GM19468 (cell line): ENCODE data around the gene ANAPC5.
"Not testable (repeated sequence)": the region's sequence is repeated elsewhere in the genome, so short reads cannot be mapped to it uniquely, and the experiment has no call there.

Experiments used
- ATAC-seq: cut with Tn5 transposase; IDR thresholded peaks from one replicate; pipeline ENCODE4 v1.9.1; 2021; ENCODE audit warnings: mild to moderate bottlenecking, moderate library complexity, moderate number of reproducible peaks; ENCODE audit not compliant: unreplicated experiment; ENCODE audit errors: extremely low read depth

Gene ANAPC5

DNA sequence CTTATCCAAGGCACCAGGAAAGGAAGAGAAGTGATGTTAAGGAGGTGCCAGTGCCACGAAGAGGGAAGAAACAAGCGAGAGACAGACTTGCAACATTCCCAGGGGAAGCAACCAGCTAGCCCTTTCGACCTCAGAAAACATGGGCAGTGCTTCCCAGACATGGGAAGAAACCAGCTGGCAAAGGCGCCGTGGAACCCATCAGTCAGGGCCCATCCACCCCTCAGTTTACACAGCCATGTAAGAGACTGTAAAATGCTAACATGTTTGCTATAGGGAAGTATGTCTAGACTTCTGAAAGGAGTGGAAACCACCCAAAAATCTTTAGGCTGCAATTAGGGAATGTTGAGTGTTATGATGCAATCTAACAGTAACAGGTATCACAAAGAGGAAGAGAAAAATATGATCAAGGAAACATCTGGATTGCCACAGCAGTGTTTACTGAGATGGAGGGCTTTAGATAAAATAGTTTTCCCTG, 26.3 kb downstream of the ANAPC5 start:
- no peak for ATAC-seq

GRCh38 chr12:121323908-121324307, 28.3 kb downstream of the ANAPC5 start:
- no peak for ATAC-seq

- no peak for ATAC-seq
These were observed 34.1 kb downstream of the ANAPC5 start for GRCh38 chr12:121318121-121318520.

- no peak for ATAC-seq
These were observed 37.8 kb downstream of the ANAPC5 start for GRCh38 chr12:121314431-121314830.

DNA sequence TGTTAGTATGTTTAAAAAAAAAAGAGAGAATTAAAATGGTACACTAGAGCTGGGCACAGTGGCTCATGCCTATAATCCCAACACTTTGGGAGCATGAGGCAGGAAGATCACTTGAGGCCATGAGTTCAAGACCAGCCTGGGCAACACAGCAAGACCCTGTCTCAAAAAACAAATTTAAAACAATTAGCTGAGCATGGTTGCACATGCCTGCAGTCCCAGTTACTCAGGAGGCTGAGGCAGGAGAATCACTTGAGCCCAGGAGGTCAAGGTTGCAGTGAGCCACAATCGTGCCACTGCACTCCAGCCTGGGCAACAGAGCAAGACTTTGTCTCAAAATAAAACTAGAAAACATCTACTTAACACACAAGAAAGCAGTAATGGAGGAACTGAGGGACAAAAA, 42.0 kb downstream of the ANAPC5 start:
- not testable (repeated sequence) for ATAC-seq

GRCh38 chr12:121307397-121307796, 44.8 kb downstream of the ANAPC5 start:
- ATAC-seq: not testable (repeated sequence)

DNA sequence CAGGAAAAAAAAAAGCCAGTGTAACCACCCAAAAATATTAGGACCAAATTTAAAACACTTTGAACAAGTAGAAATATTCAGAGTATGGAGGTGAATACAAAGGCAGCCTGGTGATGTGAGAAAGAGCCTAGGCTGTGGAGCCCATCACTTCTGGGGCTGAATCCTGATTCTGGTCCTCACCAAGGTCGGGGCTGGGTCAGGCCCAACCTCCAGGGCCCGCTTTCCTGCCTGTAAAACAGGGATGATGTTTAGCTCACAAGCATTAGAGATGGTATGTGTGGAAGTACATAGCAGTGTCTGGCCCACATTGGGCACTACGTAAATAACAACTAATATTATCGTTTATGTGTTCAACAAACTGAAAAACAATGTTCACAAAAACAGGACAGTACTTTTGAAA, 47.9 kb downstream of the ANAPC5 start:
- no peak for ATAC-seq

DNA sequence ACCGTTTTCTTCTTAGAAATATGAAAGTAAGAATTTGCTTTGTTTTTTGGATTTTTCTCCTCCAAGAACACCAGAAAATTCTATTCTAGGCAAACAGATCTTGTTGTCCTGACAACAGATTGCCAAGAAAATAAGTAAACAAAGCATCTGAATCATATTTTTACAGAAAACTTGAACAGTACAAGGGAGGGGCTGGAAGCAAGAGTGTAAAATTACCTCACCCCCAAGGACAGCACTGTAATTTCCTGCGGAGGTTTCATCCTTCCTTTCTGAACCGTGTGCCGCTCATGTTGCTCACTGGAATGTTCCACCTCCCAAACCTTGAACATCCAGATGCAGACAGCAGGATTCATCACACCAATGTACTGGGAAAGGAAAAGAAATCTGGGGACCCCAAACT, 50.3 kb downstream of the ANAPC5 start:
- no peak for ATAC-seq

- no peak for ATAC-seq
These were observed 52.0 kb downstream of the ANAPC5 start for GRCh38 chr12:121300083-121300819.

- ATAC-seq: no peak
These were observed 52.5 kb downstream of the ANAPC5 start for GRCh38 chr12:121299662-121300061.

GRCh38 chr12:121298411-121298810, 53.8 kb downstream of the ANAPC5 start:
- not testable (repeated sequence) for ATAC-seq

DNA sequence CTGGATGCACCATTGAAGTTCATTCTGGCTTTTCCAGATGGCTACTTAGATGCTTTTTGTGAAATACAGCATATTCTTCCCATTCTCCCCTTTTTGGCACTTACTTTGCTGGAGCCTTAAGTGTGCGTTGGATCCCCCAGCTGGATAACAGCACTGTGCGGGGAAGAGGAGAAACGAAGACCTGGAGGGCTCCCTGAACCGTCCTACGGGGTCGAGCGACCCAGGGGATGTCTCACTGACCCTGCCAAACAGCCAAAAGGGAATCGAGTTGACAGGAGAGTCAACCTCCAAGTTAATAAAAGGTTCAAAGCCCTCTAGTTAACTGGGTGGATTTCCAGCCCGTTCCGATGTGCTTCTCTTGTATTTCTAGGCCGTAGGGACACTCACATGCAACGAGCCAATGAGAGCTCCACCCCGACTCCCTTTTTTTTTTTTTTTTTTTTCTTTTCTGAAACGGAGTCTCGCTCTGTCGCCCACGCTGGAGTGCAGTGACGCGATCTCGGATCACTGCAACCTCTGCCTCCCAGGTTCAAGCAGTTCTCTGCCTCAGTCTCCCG, 54.7 kb downstream of the ANAPC5 start:
- ATAC-seq: no peak

- ATAC-seq: peak; percentile 42
These were observed 55.4 kb downstream of the ANAPC5 start, which contains the start of gene CAMKK2 for GRCh38 chr12:121296618-121297434. Gene CAMKK2 (minus strand): TSS chr12:121296709. CDS start chr12:121274526, 22,183 bp downstream.

- peak; percentile 20 for ATAC-seq
These were observed 56.2 kb downstream of the ANAPC5 start for GRCh38 chr12:121295746-121296617.

- ATAC-seq: no peak
These were observed 57.0 kb downstream of the ANAPC5 start for GRCh38 chr12:121295116-121295745.

- no peak for ATAC-seq
These were observed 57.9 kb downstream of the ANAPC5 start for GRCh38 chr12:121294151-121294889.

DNA sequence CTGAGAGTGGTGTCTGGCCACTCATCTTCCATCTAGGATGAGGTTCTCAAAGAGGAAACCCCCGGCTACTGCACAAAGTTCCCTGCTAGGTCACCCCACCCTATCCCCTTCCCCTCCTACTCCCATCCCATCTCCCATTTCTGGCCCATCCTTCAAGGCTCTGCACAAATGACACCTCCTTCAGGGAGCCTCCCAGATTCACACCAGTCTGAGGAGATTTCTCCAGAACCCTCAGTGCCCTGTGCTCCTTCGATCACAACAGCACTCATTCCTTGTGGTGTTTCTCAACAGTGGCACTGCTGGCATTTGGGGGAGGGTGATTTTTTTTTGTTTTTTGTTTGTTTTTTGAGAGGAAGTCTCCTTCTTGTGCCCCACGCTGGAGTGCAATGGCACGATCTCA, 58.6 kb downstream of the ANAPC5 start:
- no peak for ATAC-seq

- ATAC-seq: no peak
These were observed 61.8 kb downstream of the ANAPC5 start for GRCh38 chr12:121290410-121290809.

DNA sequence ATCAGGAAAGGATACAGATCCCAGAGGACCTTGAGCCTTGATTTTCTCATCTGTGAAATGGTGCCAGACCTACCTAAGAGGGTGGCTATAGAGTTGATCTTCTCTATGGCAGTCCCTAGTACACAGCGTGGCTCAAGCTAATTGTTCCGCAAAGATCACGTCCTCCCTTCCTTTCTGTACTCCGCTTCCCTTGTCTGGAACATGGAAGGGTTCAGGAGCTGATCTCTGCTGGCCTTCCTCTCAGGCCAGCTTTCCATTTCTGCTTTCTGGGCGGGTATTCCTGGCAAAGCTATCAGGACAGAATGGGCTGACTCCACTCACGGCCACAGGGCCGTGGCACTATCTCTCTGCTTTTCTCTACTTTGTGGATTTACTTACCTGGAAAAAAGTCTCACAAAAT, 62.2 kb downstream of the ANAPC5 start:
- ATAC-seq: no peak
